ENCODE measurements around the gene TNS4. TPM values are rescaled to one million over a fixed set of nuclear protein-coding genes. Genes with fewer than 3 reads are reported as not detected.

Gene TNS4
- total RNA-seq, 1 experiment from 2014 or later, result 0.21 TPM

DNA sequence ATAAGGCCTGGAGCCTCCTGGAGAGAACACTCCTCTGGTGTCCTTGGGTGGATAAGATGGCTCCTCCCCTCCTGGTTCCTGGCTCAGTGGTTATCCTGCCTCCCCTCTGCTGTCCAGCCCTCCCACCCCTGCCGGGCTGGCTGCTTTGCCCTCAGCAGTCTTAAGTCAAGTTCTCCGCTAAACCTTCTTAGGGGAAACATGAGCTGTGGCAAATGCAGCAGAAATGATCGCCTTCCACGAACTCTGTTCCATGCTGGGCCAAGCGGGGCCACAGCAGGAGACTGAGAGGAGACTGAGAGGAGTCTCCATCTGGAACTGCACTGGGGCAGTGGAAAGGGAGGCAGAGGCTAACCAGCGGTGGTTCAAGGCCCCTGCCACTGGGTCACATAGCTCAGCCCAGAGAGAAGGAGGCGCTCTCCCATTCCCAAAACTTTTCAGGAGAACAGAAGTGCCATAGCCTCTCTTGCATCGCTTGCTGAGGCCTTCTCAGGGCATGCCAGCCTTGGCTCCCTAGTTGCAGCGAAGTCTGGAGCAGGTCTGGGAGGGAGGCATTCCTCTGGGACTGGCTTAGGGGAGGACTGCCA lies 26.9 kb downstream of the TNS4 start:
- no peak for DNase-seq
- H3K27me3 Mint-ChIP-seq (ENCODE audit: unreplicated experiment), result peaks cover 65% of the 10 kb centered on the region
- H3K36me3 Mint-ChIP-seq (ENCODE audit: insufficient read depth, unreplicated experiment), result peaks cover 6% of the 10 kb centered on the region
- CTCF ChIA-PET, result interaction anchor here (0.9 to 53.1 kb wide), 11 partner anchors 12 to 820 kb away, joined by 3 to 4142 read pairs (median 54); partner anchors contain the start of genes CCR7, GSDMB, IGFBP4 and PSMD3
- no peak overlapping the region for H3K27ac Mint-ChIP-seq (ENCODE audit: unreplicated experiment)
- BruUV-seq (replicated peaks), result no TSS peak
- H3K4me1 Mint-ChIP-seq (ENCODE audit: low read depth, unreplicated experiment), result no peaks in the 10 kb centered on the region
- peaks cover 2% of the 10 kb centered on the region for H3K9me3 Mint-ChIP-seq (ENCODE audit: low read depth, unreplicated experiment)
- intact Hi-C loops (cut with micrococcal nuclease; ENCODE audit: unreplicated experiment), result loop anchor here (5.0 kb wide), 2 partner anchors 117 to 328 kb away; no protein-coding TSS in a partner anchor
- TF ChIP-seq, protein P1, sequence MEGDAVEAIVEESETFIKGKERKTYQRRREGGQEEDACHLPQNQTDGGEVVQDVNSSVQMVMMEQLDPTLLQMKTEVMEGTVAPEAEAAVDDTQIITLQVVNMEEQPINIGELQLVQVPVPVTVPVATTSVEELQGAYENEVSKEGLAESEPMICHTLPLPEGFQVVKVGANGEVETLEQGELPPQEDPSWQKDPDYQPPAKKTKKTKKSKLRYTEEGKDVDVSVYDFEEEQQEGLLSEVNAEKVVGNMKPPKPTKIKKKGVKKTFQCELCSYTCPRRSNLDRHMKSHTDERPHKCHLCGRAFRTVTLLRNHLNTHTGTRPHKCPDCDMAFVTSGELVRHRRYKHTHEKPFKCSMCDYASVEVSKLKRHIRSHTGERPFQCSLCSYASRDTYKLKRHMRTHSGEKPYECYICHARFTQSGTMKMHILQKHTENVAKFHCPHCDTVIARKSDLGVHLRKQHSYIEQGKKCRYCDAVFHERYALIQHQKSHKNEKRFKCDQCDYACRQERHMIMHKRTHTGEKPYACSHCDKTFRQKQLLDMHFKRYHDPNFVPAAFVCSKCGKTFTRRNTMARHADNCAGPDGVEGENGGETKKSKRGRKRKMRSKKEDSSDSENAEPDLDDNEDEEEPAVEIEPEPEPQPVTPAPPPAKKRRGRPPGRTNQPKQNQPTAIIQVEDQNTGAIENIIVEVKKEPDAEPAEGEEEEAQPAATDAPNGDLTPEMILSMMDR (IDR thresholded peaks at IDR 0.05; ENCODE audit: unreplicated experiment), result no peak
- H3K4me3 Mint-ChIP-seq (ENCODE audit: low read depth, unreplicated experiment), result no peak overlapping the region

DNA sequence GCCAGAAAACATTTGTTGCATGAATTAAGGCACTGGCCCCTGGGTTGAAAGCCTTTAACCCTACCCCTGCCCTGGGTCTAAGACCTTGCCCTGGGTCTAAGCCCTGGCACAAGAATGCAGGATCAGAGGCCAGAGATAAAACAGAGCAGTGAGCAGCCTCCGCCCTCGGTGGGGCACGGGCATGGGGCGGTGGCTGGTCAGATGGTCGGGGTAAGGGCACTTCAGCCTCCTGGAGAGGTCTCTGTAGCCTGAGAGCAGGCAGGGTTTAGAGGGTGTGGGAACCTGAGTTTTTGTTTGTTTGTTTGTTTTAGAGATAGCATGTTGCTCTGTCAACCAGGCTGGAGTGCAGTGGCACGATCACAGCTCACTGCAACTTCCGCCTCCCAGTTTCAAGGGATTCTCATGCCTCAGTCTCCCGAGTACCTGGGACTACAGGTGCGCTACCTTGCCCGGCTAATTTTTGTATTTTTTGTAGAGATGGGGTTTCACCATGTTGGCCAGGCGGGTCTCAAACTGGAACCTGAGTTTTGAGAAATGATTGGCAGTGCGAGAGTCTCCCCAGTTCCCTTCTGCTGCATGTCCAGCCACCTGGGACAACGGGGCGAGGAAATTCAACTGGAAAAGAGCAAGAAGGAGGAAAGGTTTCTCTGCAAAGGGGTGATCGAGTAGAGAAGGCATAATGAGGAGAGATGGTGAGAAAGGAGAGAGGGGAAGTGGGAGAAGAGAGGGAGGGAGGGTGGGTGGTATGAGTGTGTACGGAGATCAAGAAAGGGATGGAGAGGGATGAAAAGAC lies 27.7 kb downstream of the TNS4 start:
- H3K9me3 Mint-ChIP-seq (ENCODE audit: low read depth, unreplicated experiment), result peaks cover 1% of the 10 kb centered on the region
- DNase-seq, result no peak
- H3K36me3 Mint-ChIP-seq (ENCODE audit: insufficient read depth, unreplicated experiment), result peaks cover 6% of the 10 kb centered on the region
- H3K27ac Mint-ChIP-seq (ENCODE audit: unreplicated experiment), result no peak overlapping the region
- BruUV-seq (replicated peaks), result no TSS peak
- intact Hi-C loops (cut with micrococcal nuclease; ENCODE audit: unreplicated experiment), result loop anchor here (5.0 kb wide), 1 partner anchor 329 kb away; no protein-coding TSS in a partner anchor
- CTCF ChIA-PET, result interaction anchor here (1.2 to 53.1 kb wide), 9 partner anchors 12 to 555 kb away, joined by 3 to 4142 read pairs (median 155); partner anchors contain the start of genes CCR7, GSDMB, IGFBP4 and TNS4
- H3K27me3 Mint-ChIP-seq (ENCODE audit: unreplicated experiment), result peaks cover 73% of the 10 kb centered on the region
- no peaks in the 10 kb centered on the region for H3K4me1 Mint-ChIP-seq (ENCODE audit: low read depth, unreplicated experiment)
- H3K4me3 Mint-ChIP-seq (ENCODE audit: low read depth, unreplicated experiment), result no peak overlapping the region
- TF ChIP-seq, protein P1 (IDR thresholded peaks at IDR 0.05; ENCODE audit: unreplicated experiment), result no peak

DNA sequence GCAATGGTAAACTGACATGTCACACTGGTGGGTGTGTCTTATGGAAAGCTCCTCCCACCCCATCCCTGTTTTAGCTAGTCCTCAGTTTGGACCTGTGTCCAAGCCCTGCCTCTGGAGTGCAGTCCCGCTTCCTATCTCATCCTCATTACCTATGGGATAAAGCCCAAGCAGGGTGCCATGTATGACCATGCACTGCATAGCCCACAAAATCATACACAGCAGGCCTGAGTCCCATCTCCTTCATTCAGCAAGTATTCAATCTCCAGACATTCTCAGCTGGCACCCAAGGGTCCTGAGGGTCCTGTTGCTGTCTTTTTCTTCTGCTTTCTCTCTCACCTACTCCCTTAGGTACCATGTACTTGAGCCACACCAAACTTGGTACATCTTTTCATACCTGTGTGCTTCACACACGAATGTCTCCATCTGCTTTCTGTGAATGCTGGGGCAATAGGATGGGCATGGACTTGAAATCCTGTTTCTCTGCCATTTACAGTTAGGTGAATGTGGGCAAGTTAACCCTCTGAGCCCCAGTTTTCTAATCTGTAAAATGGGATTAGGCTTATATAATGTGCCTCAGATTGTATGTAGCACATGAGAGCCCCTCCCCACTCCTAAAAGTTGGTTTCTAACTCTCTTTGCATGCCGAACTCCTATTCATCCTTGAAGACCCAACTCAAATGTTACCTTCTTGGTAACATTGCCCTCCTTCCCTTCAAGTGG lies 28.5 kb downstream of the TNS4 start:
- H3K36me3 Mint-ChIP-seq (ENCODE audit: insufficient read depth, unreplicated experiment), result peaks cover 6% of the 10 kb centered on the region
- no peaks in the 10 kb centered on the region for H3K9me3 Mint-ChIP-seq (ENCODE audit: low read depth, unreplicated experiment)
- TF ChIP-seq, protein P1 (IDR thresholded peaks at IDR 0.05; ENCODE audit: unreplicated experiment), result no peak
- no peak overlapping the region for H3K4me3 Mint-ChIP-seq (ENCODE audit: low read depth, unreplicated experiment)
- peak; percentile 76 for DNase-seq
- CTCF ChIA-PET, result interaction anchor here (0.5 to 53.1 kb wide), 8 partner anchors 5 to 773 kb away, joined by 3 to 4142 read pairs (median 116); partner anchors contain the start of genes CCR7, ERBB2, IGFBP4 and TOP2A
- H3K27ac Mint-ChIP-seq (ENCODE audit: unreplicated experiment), result no peak overlapping the region
- BruUV-seq (replicated peaks), result no TSS peak
- H3K27me3 Mint-ChIP-seq (ENCODE audit: unreplicated experiment), result peaks cover 76% of the 10 kb centered on the region
- intact Hi-C loops (cut with micrococcal nuclease; ENCODE audit: unreplicated experiment), result loop anchor here (5.0 kb wide), 1 partner anchor 329 kb away; no protein-coding TSS in a partner anchor
- H3K4me1 Mint-ChIP-seq (ENCODE audit: low read depth, unreplicated experiment), result no peaks in the 10 kb centered on the region
